ENCODE results near the gene FILIP1L. TPM values are rescaled to one million over a fixed set of nuclear protein-coding genes. Genes with fewer than 3 reads are reported as not detected.

Gene FILIP1L
- total RNA-seq, 1 experiment from 2014 or later: 29.0 TPM

GRCh38 chr3:99895131-99895696, 219.1 kb downstream of the FILIP1L start:
- no peak for DNase-seq (ENCODE audit: low spot score)

DNA sequence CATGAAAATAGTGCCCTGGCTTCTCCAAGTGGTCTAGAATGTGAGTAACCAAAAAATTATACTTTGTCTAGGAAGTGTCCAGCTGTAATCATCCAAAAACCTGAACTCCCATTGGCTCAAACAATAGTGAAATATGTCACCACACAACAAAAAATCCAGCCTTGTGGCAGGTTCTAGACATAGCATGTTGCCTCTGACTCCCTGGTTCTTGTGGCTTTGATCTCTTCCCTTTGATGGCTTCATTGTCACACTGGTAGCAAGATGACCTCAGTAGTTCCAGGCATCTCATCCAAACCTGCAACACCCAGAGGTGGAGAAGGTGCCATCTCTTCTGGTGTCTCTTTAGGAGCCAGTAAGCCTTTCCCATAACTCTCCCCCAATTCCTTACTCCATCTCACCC, 222.0 kb downstream of the FILIP1L start:
- DNase-seq (ENCODE audit: low spot score): no peak

GRCh38 chr3:99891610-99892285, 222.6 kb downstream of the FILIP1L start:
- DNase-seq (ENCODE audit: low spot score): no peak

DNA sequence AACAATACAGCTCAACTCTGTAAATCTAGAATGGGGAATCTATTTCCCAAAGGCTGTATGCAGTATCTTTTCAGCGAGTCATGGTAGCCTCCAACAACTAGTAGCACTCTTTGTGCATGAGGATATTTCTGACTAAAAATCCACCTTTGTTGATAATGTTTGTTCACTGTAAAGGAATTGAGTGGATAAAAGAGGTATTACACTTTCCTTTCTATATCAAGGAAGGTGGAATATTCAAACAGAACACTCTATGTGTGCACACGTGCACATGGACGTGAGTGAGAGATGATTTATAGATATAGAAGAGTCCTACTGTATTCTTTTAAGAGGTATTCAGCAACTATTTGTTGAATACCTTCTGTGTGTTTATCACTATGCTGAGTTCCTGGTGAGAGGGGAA, 228.4 kb downstream of the FILIP1L start:
- no peak for DNase-seq (ENCODE audit: low spot score)

DNA sequence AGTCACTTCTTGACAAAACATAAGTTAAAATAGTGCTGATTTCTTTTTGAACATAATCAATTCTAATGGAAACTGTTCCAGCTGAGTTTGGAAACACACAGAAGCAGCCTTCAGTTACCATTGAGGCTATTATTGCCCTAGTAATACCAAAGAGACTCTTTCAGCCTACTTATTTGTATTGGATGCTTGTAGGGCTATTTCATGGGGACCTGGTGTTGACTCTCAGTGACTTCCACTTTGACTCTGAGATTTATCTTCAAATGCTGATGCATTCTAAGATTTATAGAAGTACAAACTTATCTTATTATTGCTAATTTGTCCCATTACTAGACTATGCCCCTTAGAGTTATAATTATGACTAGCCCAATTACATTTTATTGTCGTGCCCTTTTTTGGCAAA, 229.2 kb downstream of the FILIP1L start:
- DNase-seq (ENCODE audit: low spot score): no peak

DNA sequence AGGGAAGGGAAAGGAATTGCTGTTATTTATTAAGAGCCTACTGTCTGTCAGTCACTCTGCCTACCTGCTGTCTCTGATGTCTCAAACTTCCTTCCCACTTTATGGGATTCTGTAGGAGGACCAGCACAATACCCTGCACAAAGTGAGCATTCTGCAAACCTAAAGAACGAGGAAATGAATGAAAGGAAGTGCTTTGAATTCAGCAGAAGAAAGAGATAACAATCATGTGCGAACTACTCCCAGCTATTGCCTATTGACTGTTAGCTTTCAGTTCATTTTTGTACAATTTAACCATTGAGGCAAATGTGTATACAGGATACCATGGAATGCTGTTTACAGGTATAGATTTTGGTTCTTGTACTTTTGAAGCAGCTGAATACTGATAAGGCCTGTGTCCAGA, 229.8 kb downstream of the FILIP1L start:
- DNase-seq (ENCODE audit: low spot score): no peak

GRCh38 chr3:99883693-99884092, 230.6 kb downstream of the FILIP1L start:
- DNase-seq (ENCODE audit: low spot score): no peak

- DNase-seq (ENCODE audit: low spot score): no peak
Measured at GRCh38 chr3:99883138-99883461, 231.2 kb downstream of the FILIP1L start.

DNA sequence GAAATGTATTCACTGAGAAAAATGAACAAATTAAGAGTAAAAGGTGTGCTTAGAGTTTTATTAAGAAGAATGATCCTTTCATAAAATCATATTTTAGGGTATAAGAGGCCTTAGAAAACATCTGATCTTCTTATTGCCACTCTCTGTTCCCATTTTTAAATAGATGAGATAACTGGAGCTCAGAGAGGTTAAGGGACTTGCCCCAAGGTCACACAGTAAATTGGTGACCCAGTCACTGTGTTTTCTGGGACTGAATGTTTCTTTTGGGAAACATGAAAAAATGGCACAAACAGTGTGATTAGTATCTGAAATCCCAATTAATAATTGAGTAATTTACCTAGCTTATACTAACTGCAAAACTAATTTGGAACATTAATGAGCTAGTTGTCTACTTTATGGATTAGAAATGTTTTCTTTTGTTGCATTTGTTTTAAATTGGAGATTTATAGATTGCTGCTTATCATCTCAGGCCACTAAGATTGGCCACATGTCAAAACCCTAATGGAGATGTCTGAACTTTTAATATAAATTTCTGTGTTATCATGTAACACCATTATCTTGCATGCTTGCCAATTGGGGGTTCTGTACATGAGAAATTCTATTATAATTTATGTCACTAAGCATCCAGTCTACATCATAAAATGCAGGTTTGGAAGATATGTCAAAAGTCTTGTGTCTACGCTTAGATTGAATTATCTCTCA, 231.7 kb downstream of the FILIP1L start:
- DNase-seq (ENCODE audit: low spot score): no peak

- no peak for DNase-seq (ENCODE audit: low spot score)
Measured at GRCh38 chr3:99881121-99881524, 233.2 kb downstream of the FILIP1L start.

- DNase-seq (ENCODE audit: low spot score): no peak
Measured at GRCh38 chr3:99879275-99879674, 235.0 kb downstream of the FILIP1L start.

GRCh38 chr3:99878005-99878404, 236.3 kb downstream of the FILIP1L start:
- DNase-seq (ENCODE audit: low spot score): peak; percentile 82

DNA sequence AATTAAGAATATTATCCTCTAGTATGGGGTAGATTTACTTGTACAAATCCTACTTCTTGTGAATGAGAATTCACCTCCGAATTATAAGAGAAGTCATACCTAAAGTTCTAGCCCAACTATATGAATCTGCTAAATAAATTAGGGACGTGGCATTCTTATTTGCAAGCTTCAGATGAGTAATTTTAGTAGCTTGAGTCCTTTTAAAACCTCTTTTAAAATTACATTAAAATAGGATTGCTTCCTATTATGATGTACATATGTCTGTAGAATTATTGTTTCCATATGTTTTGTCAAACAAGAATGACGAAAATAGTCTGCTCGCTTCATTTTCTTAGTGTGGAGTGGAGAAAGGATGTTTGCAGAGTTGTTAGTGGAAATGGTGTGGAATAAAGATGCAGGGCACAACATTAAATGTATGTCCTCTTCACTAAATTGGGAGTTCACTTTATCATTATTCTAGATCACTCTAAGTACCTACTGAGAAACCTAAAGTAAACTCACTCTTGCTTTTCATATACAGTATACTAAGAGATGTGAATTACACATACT, 237.2 kb downstream of the FILIP1L start:
- no peak for DNase-seq (ENCODE audit: low spot score)

GRCh38 chr3:99875929-99876841, 238.1 kb downstream of the FILIP1L start:
- DNase-seq (ENCODE audit: low spot score): peak; percentile 69

GRCh38 chr3:99875581-99875928, 238.7 kb downstream of the FILIP1L start:
- DNase-seq (ENCODE audit: low spot score): peak; percentile 45

DNA sequence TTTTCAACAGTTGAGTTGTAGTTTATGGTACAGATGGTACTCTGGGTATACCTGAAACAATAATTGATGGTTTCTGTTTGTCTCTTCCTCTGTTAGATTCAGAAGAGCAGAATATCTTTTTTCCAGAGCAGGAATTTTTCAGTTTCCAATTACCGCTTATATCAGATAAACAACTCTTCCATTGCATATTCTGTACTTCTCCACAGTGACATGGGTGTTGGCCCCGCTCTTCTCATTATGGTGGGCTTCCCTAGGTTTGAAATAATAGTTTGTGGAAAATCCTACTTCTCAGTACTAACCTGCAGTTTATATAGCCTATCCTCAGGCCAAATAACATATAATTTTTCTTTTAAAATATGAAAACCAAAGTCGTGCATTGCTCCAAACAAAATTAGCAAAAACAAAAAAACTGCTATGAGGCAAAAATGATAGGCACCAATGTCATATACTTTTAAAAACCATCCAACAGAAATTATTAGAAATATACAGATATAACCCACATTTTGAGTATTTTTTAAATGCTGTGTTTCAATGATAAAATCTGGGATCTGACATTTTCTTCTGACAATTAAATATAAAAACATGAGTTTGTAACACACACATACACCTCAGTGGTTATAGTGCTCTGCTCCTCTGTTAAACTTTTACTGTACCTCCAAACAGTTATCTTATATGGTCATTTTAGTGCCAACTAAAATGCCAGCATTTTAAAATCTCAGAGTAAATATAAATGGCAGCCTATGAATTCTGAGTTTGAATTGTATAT, 239.9 kb downstream of the FILIP1L start:
- DNase-seq (ENCODE audit: low spot score): no peak

DNA sequence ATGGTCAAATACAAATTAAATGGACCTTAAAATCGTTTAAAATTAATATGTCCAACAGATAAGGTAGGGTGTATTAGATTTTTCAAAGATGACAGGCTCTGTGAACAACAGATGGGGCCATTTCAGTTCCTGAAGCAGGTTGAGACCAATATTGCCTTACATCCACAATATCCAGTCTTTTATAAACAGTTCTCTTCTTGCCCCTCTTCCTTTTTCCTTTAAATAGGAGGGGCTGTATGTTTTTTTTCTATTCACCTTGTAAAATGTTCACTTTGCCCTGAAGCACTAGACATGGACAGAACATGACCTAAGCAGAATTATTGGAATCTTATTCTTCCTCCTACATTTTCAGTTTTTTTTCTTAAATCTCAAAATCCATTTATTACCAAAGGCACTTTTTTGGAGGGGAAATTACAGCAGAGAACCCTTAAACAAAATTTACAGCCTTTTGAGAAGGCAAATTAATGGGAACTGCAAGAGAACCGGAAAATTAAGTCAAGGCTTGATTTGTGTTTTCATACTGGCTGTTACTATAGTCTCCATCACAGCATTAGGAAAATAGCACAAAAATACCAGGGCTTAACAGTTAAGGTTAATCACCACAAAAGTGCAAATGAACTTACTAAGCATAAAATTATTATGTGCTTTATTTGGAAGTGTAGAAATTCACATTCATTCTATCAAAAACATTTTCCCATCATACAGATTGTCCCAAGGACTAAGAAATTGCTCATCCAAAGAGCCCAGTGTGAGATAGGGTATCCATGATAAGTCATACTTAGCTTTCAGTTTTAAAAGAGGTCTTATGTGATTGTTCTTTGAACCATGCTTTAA, 240.8 kb downstream of the FILIP1L start:
- DNase-seq (ENCODE audit: low spot score): no peak

GRCh38 chr3:99872923-99873254, 241.4 kb downstream of the FILIP1L start:
- no peak for DNase-seq (ENCODE audit: low spot score)

GRCh38 chr3:99871231-99872045, 242.9 kb downstream of the FILIP1L start:
- no peak for DNase-seq (ENCODE audit: low spot score)

DNA sequence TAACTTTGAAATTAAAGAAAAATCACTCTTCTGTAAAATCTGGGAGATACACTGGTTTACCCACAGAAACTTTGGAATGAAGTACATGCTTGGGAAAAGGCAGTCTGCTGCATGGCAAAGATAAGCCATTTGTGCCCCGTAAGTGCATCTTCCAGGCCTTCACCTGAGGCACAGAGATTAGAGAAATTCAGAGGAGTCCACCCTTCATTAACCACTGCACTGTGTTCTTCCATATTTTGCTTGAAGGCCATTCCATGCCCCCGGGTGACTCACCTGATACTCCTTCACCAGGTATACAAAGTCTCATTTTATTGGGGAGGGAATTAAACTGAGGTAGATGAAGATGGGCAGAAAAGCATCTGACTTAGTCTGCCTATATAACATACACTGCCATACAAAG, 243.6 kb downstream of the FILIP1L start:
- no peak for DNase-seq (ENCODE audit: low spot score)

Measured in A172 (cell line).